GM21528 (cell line): ENCODE results near the gene SLC16A2.

Experiments
- ATAC-seq: cut with Tn5 transposase; IDR thresholded peaks from one replicate; pipeline ENCODE4 v1.9.1; 2021; ENCODE audit warnings: mild to moderate bottlenecking, moderate library complexity; ENCODE audit not compliant: unreplicated experiment, low FRiP score

The SLC16A2 gene

GRCh38 chrX:74421036-74421739, at the start of gene SLC16A2:
Gene SLC16A2 (plus strand): TSS chrX:74421493. CDS start chrX:74421638, 145 bp downstream.
- no peak for ATAC-seq

GRCh38 chrX:74372272-74372671, 49.0 kb upstream of the SLC16A2 start:
- no peak for ATAC-seq

DNA sequence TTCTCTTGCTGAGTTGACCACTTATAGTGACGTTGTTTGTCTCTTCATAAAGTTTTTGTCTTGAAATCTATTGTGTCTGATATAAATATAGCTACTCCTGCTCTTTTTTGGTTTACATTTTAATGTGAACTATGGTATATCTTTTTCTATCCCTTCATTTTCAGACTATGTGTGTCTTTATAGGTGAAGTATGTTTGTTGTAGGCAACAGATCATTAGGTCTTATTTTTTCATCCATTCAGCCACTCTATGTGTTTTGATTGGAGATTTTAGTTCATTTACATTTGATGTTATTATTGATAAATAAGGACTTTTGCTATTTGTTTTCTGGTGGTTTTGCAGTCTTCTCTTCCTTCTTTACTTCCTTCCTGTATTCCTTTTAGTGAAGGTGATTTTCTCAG, 44.0 kb upstream of the SLC16A2 start:
- no peak for ATAC-seq

- ATAC-seq, result no peak
These were observed 38.7 kb upstream of the SLC16A2 start for GRCh38 chrX:74382613-74383012.

DNA sequence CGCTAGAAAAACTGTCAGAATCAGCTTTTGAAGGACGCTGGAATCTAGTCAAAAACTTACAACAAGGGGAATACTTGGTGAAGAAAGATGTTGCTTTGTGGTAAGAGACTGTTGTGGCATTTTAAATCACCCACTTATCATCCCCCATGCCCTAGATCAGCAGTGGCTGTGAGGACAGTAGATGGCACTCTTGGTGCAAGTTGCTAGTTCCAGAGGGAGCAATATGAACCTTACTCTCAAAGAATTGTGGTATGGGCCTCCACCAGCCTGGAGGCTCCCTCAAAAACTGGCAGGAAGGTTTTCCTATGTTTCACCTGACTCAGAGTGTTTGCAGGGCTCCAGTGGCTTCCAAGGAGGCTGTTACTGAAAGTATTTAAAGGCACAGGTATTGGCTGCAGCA, 37.7 kb upstream of the SLC16A2 start:
- ATAC-seq, result no peak

GRCh38 chrX:74389016-74389722, 32.1 kb upstream of the SLC16A2 start:
- no peak for ATAC-seq

- ATAC-seq, result no peak
These were observed 25.7 kb upstream of the SLC16A2 start for GRCh38 chrX:74395556-74395955.

- ATAC-seq, result no peak
These were observed 15.3 kb upstream of the SLC16A2 start for GRCh38 chrX:74405973-74406489.

GRCh38 chrX:74408304-74408703, 13.0 kb upstream of the SLC16A2 start:
- no peak for ATAC-seq

GRCh38 chrX:74419864-74420195, 1.5 kb upstream of the SLC16A2 start:
- no peak for ATAC-seq

DNA sequence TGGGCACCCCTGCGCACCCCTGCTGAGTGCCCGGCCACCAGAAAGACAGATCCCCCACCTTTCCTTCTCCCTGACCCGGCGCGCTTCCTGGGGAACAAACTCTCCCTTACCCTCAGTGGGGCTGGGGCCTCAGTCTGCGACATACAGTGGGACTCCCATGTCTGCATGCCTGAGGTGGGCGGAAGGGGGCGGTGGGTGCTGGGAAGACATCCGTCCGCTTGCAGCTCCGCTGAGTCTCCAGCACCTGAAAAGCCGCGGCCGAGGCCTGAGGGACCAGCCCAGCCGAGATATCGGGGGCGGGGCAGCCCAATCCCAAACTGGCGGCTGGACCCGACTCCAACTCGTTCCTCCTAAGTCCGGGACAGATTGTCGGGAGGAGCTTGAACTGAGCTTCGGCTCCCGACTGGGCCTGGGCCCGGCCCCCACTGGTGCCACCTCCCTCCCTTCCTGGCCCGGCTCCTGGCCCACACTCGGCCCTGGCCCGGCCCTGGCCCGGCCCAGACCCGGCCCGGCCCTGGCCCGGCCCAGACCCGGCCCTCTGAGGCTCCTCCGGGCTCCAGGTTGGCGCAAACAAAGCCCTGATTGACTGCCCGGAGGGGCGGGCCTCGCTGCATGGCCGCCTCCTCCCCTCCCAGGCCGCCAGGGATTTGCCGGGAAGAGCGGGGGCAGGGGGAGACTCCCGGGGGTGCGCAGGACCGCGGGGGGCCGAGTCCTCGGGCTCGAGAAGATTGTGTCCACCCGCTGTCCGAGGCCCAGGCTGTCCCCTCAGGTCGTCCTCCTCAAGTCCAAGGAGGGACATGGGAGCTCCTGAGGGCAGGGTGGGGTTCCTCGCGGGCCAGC, 877 bp upstream of the SLC16A2 start:
- no peak for ATAC-seq

DNA sequence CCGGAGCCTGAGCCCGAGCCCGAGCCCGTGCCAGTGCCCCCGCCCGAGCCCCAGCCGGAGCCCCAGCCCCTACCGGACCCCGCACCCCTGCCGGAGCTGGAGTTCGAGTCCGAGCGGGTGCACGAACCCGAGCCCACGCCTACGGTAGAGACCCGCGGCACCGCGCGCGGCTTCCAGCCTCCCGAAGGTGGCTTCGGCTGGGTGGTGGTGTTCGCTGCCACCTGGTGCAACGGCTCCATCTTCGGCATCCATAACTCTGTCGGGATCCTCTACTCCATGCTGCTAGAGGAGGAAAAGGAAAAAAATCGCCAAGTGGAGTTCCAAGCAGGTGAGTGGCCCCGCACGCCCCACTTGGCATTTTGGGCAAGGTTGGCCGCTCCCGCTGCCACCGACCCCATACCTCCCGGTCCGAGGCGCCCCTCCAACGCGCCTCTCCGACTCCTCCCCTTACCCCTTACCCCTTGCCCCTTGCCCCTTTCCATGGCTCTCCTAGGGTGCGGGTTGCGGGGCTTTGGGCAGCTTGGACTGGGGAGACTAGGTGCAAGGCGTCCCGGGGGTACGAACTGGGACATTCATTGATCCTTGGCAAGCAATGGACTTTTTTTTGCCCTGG, 553 bp downstream of the SLC16A2 start:
- no peak for ATAC-seq

DNA sequence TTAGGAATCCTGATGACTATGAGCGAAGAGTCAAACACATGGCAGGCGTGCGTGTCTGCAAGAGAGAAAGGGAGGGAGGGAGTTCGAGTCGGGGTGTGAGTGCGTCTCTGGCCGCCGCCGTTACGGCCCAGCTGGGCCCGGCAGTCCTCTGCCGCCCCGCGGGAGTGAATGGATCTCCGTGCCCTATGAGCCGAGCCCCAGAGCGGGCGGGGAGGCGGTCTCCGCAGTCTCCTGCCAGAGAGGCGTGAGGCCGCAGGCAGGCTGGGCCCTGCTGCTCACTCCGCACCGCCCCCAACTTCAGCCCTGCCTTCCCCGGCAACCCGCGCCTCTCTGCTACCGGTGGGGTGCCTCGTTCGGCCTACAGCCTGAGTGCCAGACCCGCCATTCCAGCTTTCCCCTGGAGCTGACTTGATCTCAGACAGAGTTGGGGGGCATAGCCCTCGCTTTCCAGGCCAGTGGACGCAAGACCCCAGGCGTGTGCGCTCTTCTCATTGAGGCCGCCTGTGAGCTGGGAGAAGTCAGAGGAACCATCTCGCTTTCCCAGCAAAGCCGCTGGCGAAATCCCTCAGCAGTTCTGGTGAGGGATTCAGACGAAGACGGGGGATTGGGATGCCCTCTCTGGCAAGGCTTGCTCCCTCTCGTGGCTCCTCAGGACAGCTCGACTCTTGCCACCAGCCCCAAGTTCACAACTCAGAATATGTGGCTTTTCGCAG, 1.4 kb downstream of the SLC16A2 start:
- ATAC-seq, result no peak

DNA sequence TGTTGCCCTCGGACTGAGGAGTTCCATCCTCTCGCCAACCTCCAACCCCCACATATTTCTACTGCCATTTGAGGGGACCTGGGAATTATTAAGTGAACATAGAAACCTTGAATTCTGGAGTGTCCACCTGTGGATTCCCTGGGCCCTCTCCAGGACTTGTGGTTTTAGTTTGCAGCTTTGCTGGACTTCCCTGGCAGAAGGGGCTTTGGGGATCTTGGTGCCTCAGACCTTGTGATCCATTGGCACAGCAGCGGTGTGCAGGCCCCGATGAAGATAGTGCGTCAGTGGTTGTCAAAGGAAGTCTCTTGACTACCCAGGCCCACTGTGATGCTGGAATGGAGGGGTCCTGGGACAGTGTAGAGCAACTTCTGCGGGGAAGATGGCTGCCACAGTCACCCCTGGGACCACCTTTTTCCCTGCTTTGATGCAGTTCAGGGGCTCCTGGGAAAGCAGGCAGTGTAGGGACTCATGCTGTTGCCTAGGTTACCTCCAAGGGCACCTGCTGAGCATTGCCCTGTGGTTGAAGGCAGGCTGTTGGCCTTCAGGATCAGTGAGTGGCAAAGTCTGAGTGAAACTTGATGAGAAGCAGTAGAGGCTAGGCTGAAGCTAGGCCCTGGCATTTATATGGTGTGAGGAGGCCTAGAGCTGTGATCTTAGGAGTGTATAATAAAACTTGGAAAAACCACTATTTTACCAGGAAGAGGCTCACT, 2.2 kb downstream of the SLC16A2 start:
- ATAC-seq, result no peak

DNA sequence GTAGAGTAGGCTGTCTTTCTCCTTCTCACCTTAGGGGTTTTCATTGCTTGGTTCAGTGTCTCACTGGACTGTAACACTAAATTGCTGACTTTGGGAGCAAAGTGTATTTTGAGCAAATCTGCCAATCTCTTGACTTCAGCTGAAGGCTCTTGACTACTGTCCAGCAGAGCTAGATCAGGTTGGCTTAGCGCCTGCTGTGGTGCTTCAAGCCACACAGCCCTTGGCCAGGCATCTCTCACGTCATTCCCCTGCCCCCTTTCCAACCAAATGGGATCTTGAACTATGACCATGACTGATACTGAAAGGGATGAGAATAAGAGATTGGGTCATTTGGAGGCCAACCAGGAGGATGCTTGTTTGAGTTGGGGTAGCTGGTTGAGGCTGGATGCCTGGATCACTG, 4.8 kb downstream of the SLC16A2 start:
- ATAC-seq, result no peak

- ATAC-seq, result no peak
These were observed 5.3 kb downstream of the SLC16A2 start for GRCh38 chrX:74426615-74427014.

GRCh38 chrX:74431797-74432196, 10.5 kb downstream of the SLC16A2 start:
- ATAC-seq, result no peak

DNA sequence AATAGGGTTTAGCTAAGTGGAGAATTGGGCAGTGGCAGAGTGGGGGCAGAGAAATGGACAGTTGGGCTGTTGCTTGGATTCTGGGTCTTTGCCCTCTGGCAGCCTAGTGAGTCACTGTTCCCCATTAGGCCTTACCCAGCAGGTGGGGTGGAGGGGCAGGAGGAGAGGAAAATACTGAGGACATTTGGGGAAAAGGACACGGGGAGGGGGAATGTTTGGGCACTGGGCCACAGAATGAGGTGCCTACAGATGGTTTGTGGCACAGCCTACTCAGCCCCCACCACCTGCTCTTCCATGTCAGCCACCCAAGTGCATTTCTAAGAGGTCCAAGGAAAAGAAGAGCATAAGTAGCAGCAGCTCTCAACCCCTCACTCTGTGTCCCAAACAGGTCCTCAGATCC, 13.0 kb downstream of the SLC16A2 start:
- ATAC-seq, result no peak

- no peak for ATAC-seq
These were observed 16.2 kb downstream of the SLC16A2 start for GRCh38 chrX:74437530-74437929.

GRCh38 chrX:74438764-74439163, 17.5 kb downstream of the SLC16A2 start:
- ATAC-seq, result no peak
